HFF-Myc (cell line): Measurements from ENCODE around the gene GOLGA6L7.
"Not testable (repeated sequence)": the region's sequence is repeated elsewhere in the genome, so short reads cannot be mapped to it uniquely, and the experiment has no call there.

Source experiments
- DNase-seq: peaks from one replicate; pipeline ENCODE4 v3.0.0-alpha.2; 2011; ENCODE audit warnings: low read depth; ENCODE audit errors: extremely low read depth
- H3K4me3 ChIP-seq: replicated peaks from 2 replicates; pipeline ENCODE4 v1.5.1; 2011; ENCODE audit warnings: low read depth, mild to moderate bottlenecking, control low read depth, low read length

Gene GOLGA6L7

GRCh38 chr15:28847959-28848358, 485 bp downstream of the GOLGA6L7 start:
- not testable (repeated sequence) for DNase-seq, H3K4me3 ChIP-seq

- not testable (repeated sequence) for DNase-seq, H3K4me3 ChIP-seq
Observed at GRCh38 chr15:28847247-28847646, 1.2 kb downstream of the GOLGA6L7 start.

DNA sequence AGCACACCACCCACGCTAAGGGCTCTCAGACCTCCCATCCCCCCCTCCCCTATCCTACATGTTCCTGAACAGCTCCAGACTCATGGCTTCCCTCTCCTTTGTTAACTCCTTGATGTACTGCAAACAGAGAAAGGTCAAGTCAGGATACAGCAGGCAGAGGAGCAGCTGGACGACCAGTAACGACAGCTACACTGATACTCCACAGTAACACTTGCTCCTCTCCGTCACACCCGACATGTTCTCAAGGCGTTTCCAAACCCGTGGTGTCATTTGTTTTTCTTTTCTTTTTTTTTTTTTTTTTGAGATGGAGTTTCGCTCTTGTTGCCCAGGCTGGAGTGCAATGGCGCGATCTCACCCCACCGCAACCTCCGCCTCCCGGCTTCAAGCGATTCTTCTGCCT, 4.3 kb downstream of the GOLGA6L7 start:
- not testable (repeated sequence) for DNase-seq, H3K4me3 ChIP-seq

- DNase-seq, H3K4me3 ChIP-seq: not testable (repeated sequence)
Observed at GRCh38 chr15:28843520-28843919, 4.9 kb downstream of the GOLGA6L7 start.

GRCh38 chr15:28842210-28842609, 6.2 kb downstream of the GOLGA6L7 start:
- DNase-seq, H3K4me3 ChIP-seq: not testable (repeated sequence)

DNA sequence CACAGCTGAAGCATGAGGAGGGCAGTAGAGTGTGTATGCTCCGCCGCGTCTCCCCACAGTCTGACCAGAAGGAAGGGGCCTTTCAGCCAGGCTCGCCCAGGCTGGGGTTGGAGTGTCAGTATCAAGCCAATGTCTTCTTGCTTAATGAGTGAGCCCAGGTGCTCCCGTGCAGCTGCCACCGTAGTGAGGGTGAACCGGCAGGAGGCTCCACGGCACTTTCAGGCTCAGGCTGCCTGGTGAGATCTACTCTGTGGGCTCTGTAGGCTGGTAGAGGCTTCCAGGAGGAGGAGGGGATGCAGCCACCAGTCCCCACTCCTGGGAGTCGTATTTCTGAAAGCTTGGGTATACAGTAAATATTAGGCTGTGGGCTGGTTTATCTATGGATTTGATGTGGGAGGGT, 8.2 kb downstream of the GOLGA6L7 start:
- not testable (repeated sequence) for H3K4me3 ChIP-seq, DNase-seq

GRCh38 chr15:28834957-28835585, 13.4 kb downstream of the GOLGA6L7 start:
- not testable (repeated sequence) for H3K4me3 ChIP-seq, DNase-seq

DNA sequence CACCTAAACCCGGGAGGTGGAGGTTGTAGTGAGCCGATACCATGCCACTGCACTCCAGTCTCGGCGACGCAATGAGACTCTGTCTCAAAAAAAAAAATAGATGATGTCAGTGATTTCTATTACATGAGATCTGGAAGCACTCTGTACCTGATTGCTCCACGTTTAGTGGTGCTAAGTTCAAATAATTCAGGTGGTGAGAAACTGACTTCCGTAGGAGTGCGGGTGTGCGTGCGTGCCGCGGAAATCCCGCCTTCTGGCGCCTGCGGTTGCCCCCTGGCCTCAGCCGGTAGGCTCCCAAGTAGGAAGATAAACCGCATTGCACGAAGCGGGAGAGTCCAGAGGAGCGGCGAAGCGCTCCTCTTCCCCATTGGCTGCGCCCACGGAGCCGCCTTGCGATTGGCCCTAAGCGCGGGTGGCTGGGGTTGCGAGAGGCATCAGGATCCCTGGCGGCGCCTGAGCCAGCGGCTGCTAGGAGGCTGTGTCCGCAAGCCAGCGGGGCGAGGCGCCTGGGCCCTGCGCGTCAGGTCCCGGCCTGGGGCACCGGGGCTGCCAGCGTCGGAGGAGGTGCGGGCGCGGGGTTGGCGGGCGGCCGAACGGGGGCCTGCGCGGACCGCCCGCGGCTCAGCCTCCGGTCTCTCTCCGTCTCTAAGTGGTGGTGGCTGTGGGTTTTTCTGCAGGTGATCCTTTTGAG, 16.4 kb downstream of the GOLGA6L7 start:
- DNase-seq: not testable (repeated sequence)
- peak overlapping the region; percentile 22 for H3K4me3 ChIP-seq

- not testable (repeated sequence) for DNase-seq, H3K4me3 ChIP-seq
Observed at GRCh38 chr15:28821420-28821819, 27.0 kb downstream of the GOLGA6L7 start.

GRCh38 chr15:28819930-28820295, 28.5 kb downstream of the GOLGA6L7 start:
- not testable (repeated sequence) for DNase-seq, H3K4me3 ChIP-seq

GRCh38 chr15:28819019-28819929, 29.2 kb downstream of the GOLGA6L7 start:
- DNase-seq, H3K4me3 ChIP-seq: not testable (repeated sequence)

DNA sequence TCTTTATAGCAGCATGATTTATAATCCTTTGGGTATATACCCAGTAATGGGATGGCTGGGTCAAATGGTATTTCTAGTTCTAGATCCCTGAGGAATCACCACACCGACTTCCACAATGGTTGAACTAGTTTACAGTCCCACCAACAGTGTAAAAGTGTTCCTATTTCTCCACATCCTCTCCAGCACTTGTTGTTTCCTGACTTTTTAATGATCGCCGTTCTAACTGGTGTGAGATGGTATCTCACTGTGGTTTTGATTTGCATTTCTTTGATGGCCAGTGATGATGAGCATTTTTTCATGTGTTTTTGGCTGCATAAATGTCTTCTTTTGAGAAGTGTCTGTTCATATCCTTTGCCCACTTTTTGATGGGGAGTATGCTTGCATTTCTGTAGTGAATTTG, 30.3 kb downstream of the GOLGA6L7 start:
- not testable (repeated sequence) for DNase-seq, H3K4me3 ChIP-seq

DNA sequence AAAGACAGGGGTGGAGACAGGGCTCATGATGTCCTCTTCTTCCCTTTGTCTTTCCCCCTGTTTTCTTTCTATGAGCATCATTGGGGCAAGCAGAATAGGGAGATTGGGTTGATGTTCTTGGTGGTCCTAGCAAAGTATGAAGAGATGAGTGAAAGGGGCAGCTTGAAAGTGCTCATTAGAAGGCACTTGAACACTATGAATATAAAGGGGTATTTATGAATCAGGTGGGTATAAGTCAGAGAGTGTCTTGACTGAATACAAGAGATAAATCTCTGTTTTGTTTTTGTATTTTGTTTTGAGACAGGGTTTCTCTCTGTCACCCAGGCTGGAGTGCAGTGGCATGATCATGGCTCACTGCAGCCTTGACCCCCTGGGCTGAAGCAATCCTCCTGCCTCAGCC, 34.4 kb downstream of the GOLGA6L7 start:
- H3K4me3 ChIP-seq, DNase-seq: not testable (repeated sequence)

- not testable (repeated sequence) for H3K4me3 ChIP-seq
Observed at GRCh38 chr15:28813392-28813791, 35.1 kb downstream of the GOLGA6L7 start.

DNA sequence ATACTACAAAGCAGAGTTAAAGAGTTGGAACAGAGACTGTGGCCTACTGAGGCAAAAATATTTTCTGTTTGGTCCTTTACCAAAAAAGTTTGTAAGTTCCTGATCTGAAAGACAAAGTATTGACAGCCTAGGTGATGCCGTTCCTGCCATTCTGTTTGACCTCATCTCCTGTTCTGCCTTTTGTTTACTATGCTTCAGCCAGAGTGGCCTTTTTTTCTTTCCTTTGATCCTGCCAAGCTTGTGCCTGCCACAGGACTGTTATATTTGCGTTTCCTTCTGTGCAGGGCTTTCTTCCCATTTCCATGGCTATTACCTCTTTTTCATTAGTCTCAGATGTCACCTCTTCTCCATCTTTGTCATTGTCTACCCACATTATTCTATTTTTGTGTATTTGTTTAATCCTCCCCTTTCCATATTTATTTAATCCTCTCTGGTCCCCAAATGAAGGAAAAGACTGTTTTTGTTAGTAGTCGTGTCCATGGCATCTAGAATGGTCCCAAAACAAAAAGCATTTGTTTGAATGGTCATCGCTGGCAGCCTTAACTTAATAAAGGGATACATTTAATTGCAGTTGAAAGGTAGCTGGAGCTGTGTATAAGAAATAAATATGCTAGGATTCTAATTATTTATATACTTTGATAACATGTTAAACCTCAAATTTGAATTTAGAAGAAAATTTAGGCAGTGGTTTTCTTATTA, 36.4 kb downstream of the GOLGA6L7 start:
- not testable (repeated sequence) for DNase-seq

More at GRCh38 chr15:28813392-28813791, 35.1 kb downstream of the GOLGA6L7 start:
- DNase-seq: not testable (repeated sequence)

DNA sequence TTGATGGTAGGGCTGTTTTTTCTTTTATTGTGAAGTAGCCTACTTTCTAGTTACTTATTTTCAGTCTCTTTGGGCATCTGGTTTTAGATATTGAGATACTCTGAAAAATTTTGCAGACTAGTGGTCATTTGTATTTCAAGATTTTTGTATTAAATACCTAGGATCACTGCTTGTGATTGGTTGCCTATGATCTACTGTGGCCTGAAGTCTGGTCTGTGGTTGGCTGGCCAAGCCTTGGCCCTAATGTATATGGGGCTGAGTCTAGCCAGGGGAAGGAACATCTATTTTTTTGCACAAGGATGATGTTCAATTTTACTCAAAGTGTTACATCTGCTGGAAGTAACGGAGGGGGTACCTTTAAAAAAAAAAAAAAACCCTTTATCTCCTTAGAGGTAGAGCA, 38.0 kb downstream of the GOLGA6L7 start:
- DNase-seq, H3K4me3 ChIP-seq: not testable (repeated sequence)

More for the DNA sequence above, 36.4 kb downstream of the GOLGA6L7 start:
- not testable (repeated sequence) for H3K4me3 ChIP-seq

DNA sequence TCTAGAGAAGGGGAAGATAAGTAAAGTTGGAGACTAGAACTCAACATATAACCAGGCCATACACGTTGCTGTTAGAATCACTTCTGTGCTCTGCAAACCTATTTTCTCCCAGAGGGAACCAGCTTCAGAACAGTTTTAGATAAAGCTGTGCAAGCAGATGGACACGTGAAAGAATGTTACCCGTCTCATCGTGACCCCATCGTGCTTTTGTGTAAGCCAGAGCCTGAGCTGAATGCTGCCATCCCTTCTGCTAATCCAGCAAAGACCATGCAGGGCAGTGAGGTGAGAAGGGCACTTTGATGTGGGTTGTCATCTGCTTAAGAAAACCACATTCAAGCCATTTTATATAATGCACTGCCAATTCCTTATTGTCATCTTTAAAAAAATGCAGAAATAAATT, 40.3 kb downstream of the GOLGA6L7 start:
- not testable (repeated sequence) for H3K4me3 ChIP-seq, DNase-seq

- not testable (repeated sequence) for DNase-seq
Observed at GRCh38 chr15:28800366-28800765, 48.1 kb downstream of the GOLGA6L7 start.

More at GRCh38 chr15:28800366-28800765, 48.1 kb downstream of the GOLGA6L7 start:
- H3K4me3 ChIP-seq: not testable (repeated sequence)
